ENCODE data around the gene C19orf47.

DNA sequence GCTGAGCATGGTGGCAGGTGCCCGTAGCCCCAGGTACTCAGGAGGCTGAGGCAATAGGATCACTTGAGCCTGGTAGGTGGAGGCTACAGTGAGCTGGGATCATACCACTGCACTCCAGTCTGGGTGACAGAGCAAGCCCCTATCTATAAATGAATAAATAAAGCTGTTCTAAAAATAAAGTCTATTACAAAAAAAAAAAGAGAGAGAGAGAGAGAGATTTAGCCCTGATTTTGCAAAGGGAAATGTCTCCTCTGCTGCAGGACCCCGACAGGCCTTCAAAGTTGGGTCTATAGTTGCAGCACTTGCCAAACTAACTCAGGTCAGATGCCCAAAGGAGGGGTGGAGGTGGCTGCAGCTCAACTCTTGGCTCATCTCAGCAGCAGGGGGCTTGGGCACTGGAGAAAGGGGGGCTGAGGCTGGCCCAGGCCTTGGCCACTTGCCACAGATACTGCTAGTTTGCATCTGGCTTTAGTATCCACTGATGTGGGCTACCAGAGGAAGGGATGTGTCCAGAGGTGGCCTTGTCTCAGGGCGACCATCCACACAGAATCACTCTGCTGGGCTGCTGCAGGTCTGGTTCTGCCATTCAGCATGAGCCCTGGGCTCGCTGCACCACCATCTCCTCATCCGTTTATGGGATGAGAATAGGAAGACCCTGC is 32.3 kb downstream of the C19orf47 start:
- TF ChIP-seq POLR2A (IDR thresholded peaks at IDR 0.05) (no peak), CTCF (IDR thresholded peaks at IDR 0.05) (no peak)
